Endothelial cell of umbilical vein (primary cell): ENCODE results near the gene LCN2. TPM values are rescaled to one million over a fixed set of nuclear protein-coding genes. Genes with fewer than 3 reads are reported as not detected.

Experiments
- BruUV-seq: library from RNA; stranded (reverse); fragments of 400-500 nt; replicated peaks from 2 replicates; lab custom pipeline; 2021; lab: Mats Ljungman, UMichigan
- CTCF ChIA-PET: fragments of 300-600, 350-600 bp; sonication (Branson Sonifier 250); formaldehyde crosslinking; loops from one replicate; lab custom pipeline; 2021; ENCODE audit warnings: antibody characterized with exemption, inconsistent platforms; lab: Charles Lee
- POLR2A ChIA-PET: fragments of 300-600, 350-600 bp; sonication (Branson Sonifier 250); formaldehyde crosslinking; loops from one replicate; lab custom pipeline; 2021; ENCODE audit warnings: antibody characterized with exemption, inconsistent platforms; lab: Charles Lee
- DNase-seq: peaks from one replicate; pipeline ENCODE4 v3.0.0-alpha.2; 2011; ENCODE audit warnings: low read depth, low spot score
- FAIRE-seq: peaks from 2 replicates; lab custom pipeline; 2011; peaks lifted over from hg19 to GRCh38; lab: Jason Lieb, UNC
- H2AFZ ChIP-seq: 2 replicates; pipeline ENCODE4 v1.6.0; 2012; ENCODE audit warnings: low read depth, low read length, control low read depth, inconsistent platforms
- H3K27ac ChIP-seq: 2 replicates; pipeline ENCODE4 v1.5.1; 2011; ENCODE audit warnings: low read depth, mild to moderate bottlenecking, control low read depth, low read length, moderate library complexity; ENCODE audit not compliant: insufficient read depth
- H3K27me3 ChIP-seq, 2 experiments: 2 replicates each; pipeline versions ENCODE4 v1.6.0 to v1.6.1; 2011; ENCODE audit warnings: low read length in 2 of 2, mixed read lengths in 1 of 2; ENCODE audit not compliant: control insufficient read depth in 2 of 2, insufficient read depth in 2 of 2
- H3K36me3 ChIP-seq, 2 experiments: 2 replicates in 1 of 2; 3 replicates in 1 of 2; pipeline ENCODE4 v1.5.1; 2011; ENCODE audit warnings: low read length in 2 of 2, mild to moderate bottlenecking in 1 of 2, moderate library complexity in 1 of 2; ENCODE audit not compliant: control insufficient read depth in 2 of 2, insufficient read depth in 2 of 2; ENCODE audit errors: extremely low read depth in 1 of 2
- H3K4me1 ChIP-seq: 3 replicates; pipeline ENCODE4 v1.5.1; 2011; ENCODE audit warnings: mild to moderate bottlenecking, low read length; ENCODE audit not compliant: control insufficient read depth, insufficient read depth; ENCODE audit errors: extremely low read depth
- H3K4me2 ChIP-seq: 2 replicates; pipeline ENCODE4 v1.6.1; 2011; ENCODE audit warnings: low read length, control low read depth, mixed read lengths; ENCODE audit not compliant: insufficient read depth
- H3K4me3 ChIP-seq, 3 experiments: fragments of 200-600 bp in 1 of 3; sonication (generic), shearing (Covaris generic) in 1 of 3; replicated peaks in 1 of 3; 2 replicates each; pipeline ENCODE4 v1.5.1; 2011 to 2016; ENCODE audit warnings: control low read depth in 3 of 3, low read length in 3 of 3, mild to moderate bottlenecking in 2 of 3, inconsistent platforms in 1 of 3, low read depth in 1 of 3, moderate library complexity in 1 of 3; ENCODE audit not compliant: insufficient read depth in 1 of 3
- H3K79me2 ChIP-seq: 2 replicates; pipeline ENCODE4 v1.6.0; 2012; ENCODE audit warnings: low read length, inconsistent platforms; ENCODE audit not compliant: control insufficient read depth, insufficient read depth
- H3K9ac ChIP-seq: replicated peaks from 2 replicates; pipeline ENCODE3; 2011; ENCODE audit warnings: low read length, control low read depth; ENCODE audit not compliant: insufficient read depth; ENCODE audit errors: extremely low read depth
- H3K9me1 ChIP-seq: replicated peaks from 3 replicates; pipeline ENCODE4 v1.6.0; 2011; ENCODE audit warnings: mild to moderate bottlenecking, low read length; ENCODE audit not compliant: control insufficient read depth, insufficient read depth; ENCODE audit errors: extremely low read depth
- H3K9me3 ChIP-seq: replicated peaks from 2 replicates; pipeline ENCODE4 v1.5.1; 2012; ENCODE audit warnings: low read length, inconsistent platforms; ENCODE audit not compliant: control insufficient read depth, insufficient read depth
- H4K20me1 ChIP-seq: replicated peaks from 2 replicates; pipeline ENCODE3; 2011; ENCODE audit warnings: mild to moderate bottlenecking, low read length; ENCODE audit not compliant: control insufficient read depth, insufficient read depth; ENCODE audit errors: extremely low read depth
- CTCF ChIP-seq, 2 donors: IDR thresholded peaks; 1 replicate in 1 of 2; 2 replicates in 1 of 2; pipeline ENCODE4 v1.5.1; 2011; ENCODE audit warnings: low read length in 2 of 2, mild to moderate bottlenecking in 2 of 2, moderate library complexity in 2 of 2, control low read depth in 1 of 2, inconsistent platforms in 1 of 2, low read depth in 1 of 2; ENCODE audit not compliant: insufficient read depth in 1 of 2; ENCODE audit errors: extremely low read depth in 1 of 2
- EZH2 ChIP-seq: IDR thresholded peaks from 2 replicates; pipeline ENCODE4 v1.6.1; 2012; ENCODE audit warnings: borderline replicate concordance, low read depth, mild to moderate bottlenecking, moderate library complexity, low read length, inconsistent platforms; ENCODE audit not compliant: severe bottlenecking
- FOS ChIP-seq: IDR thresholded peaks from 2 replicates; pipeline ENCODE4 v1.6.1; 2011; ENCODE audit warnings: mild to moderate bottlenecking, low read length, moderate library complexity, borderline replicate concordance; ENCODE audit not compliant: insufficient read depth
- GATA2 ChIP-seq: IDR thresholded peaks from 2 replicates; pipeline ENCODE4 v1.7.0; 2011; ENCODE audit warnings: low read depth, mild to moderate bottlenecking, moderate library complexity, mixed read lengths, low read length; ENCODE audit not compliant: insufficient read length, insufficient read depth
- JUN ChIP-seq: IDR thresholded peaks from 2 replicates; pipeline ENCODE4 v1.6.1; 2011; ENCODE audit warnings: borderline replicate concordance, low read depth; ENCODE audit not compliant: insufficient read length, insufficient read depth
- MAX ChIP-seq: IDR thresholded peaks from 2 replicates; pipeline ENCODE4 v1.6.1; 2011; ENCODE audit not compliant: insufficient read depth, insufficient read length
- MYC ChIP-seq: IDR thresholded peaks from one replicate; pipeline ENCODE4 v1.6.1; 2011; ENCODE audit warnings: mild to moderate bottlenecking, low read depth, low read length
- POLR2A ChIP-seq: IDR thresholded peaks from 2 replicates; pipeline ENCODE4 v1.6.1; 2012; ENCODE audit warnings: low read depth, mild to moderate bottlenecking, control low read depth, low read length
- POLR2AphosphoS5 ChIP-seq: IDR thresholded peaks from 2 replicates; pipeline ENCODE4 v1.6.1; 2012; ENCODE audit warnings: low read depth, mild to moderate bottlenecking, control low read depth, low read length, moderate library complexity; ENCODE audit not compliant: insufficient read depth
- dilution Hi-C: fragments of 300-500 bp; cut with MboI; formaldehyde crosslinking; loops from one replicate; pipeline ENCODE4 v1.15.0; 2019; ENCODE audit warnings: low sequenced_read_pairs; ENCODE audit not compliant: extremely low pct_ligation_motif_present
- intact Hi-C: fragments of 100-400 bp; cut with micrococcal nuclease; formaldehyde crosslinking; loops from one replicate; pipeline ENCODE4 v1.10.0; 2022
- polyA plus RNA-seq, 4 experiments: library from polyadenylated mRNA; depleted of rRNA in 3 of 4; stranded (reverse) in 3 of 4; unstranded in 1 of 4; fragments of >200 nt; gene quantifications; 2 replicates each; pipeline versions ENCODE4 v1.2.1 to v1.2.3, GENCODE V29; 2011 to 2012; ENCODE audit warnings: missing spikeins in 1 of 4
- total RNA-seq: library from RNA; stranded (reverse); gene quantifications from 2 replicates; pipeline ENCODE4 v1.2.3, GENCODE V29; 2021

LCN2 gene
- total and polyA plus RNA-seq, 2 donors (not counting 3 experiments of a cell fraction or from before 2014, with no cell fraction given) = not detected

- no peak for FAIRE-seq
- CTCF ChIA-PET = interaction anchor here (2.0 kb wide), 1 partner anchor 29 kb away, joined by 7 read pairs; no protein-coding TSS in a partner anchor
Observed at GRCh38 chr9:128146591-128147120, 2.6 kb upstream of the LCN2 start.

More at GRCh38 chr9:128146591-128147120, 2.6 kb upstream of the LCN2 start:
- Histone ChIP-seq H3K36me3 (no peaks in the 10 kb centered on the region), H2AFZ (no peak overlapping the region), H3K4me3 (no peak overlapping the region), H3K27me3 (no peaks in the 10 kb centered on the region), H3K9me1 (no peaks in the 10 kb centered on the region), H4K20me1 (no peaks in the 10 kb centered on the region), H3K79me2 (no peaks in the 10 kb centered on the region), H3K4me2 (no peak overlapping the region), H3K4me1 (no peaks in the 10 kb centered on the region), H3K9ac (no peak overlapping the region), H3K27ac (no peak overlapping the region), H3K9me3 (no peaks in the 10 kb centered on the region)
- no TSS peak for BruUV-seq
- DNase-seq = no peak
- dilution Hi-C loops = no loop called here
- TF ChIP-seq POLR2A (no peak), GATA2 (no peak), POLR2AphosphoS5 (no peak), CTCF (IDR thresholded peaks at IDR 0.05; ENCODE audit: extremely low read depth in 1 of 2, insufficient read depth in 1 of 2, low read depth in 1 of 2, low read length in 2 of 2) (no peak), EZH2 (no peak), MAX (no peak), FOS (no peak), JUN (no peak), MYC (no peak)
- POLR2A ChIA-PET = no interaction called here
- intact Hi-C loops = no loop called here
